A549 (cell line): ENCODE results near the gene RPA3. TPM values are rescaled to one million over a fixed set of nuclear protein-coding genes. Genes with fewer than 3 reads are reported as not detected.

Experiments used
- ATAC-seq, 2 experiments: fragments of 200-7000 bp in 1 of 2; fragments of >200 bp in 1 of 2; cut with Nextera tagmentation in 1 of 2; cut with Tn5 transposase in 1 of 2; 3 replicates each; pipeline versions ENCODE4 v1.8.0 to v1.9.1; 2018 to 2020; ENCODE audit warnings: mild to moderate bottlenecking in 1 of 2, moderate library complexity in 1 of 2
- CTCF ChIA-PET: fragments of 300-600 bp; sonication (Branson Sonifier 250); formaldehyde crosslinking; extraction: SDS; loops from one replicate; lab custom pipeline; 2021; ENCODE audit warnings: antibody characterized with exemption, inconsistent platforms; lab: Yijun Ruan, JAX
- POLR2A ChIA-PET: fragments of 350-600 bp; formaldehyde crosslinking; extraction: SDS; loops from one replicate; lab custom pipeline; 2021; ENCODE audit warnings: antibody characterized with exemption, inconsistent platforms; lab: Yijun Ruan, JAX
- DNase-seq, 2 experiments: peaks; one replicate each; pipeline versions ENCODE4 v3.0.0 to v3.0.0-alpha.2; 2011 to 2016; ENCODE audit warnings: low read depth in 1 of 2, low spot score in 1 of 2
- FAIRE-seq: peaks from 2 replicates; lab custom pipeline; 2011; peaks lifted over from hg19 to GRCh38; lab: Jason Lieb, UNC
- H3K27ac ChIP-seq, 2 experiments: fragments of >200 bp; sonication (Bioruptor Twin); formaldehyde crosslinking; 3 replicates each; pipeline ENCODE4 v1.5.1; 2016 to 2017
- H3K4me1 ChIP-seq: fragments of >200 bp; sonication (Bioruptor Twin); formaldehyde crosslinking; 3 replicates; pipeline ENCODE4 v1.6.1; 2016
- H3K4me2 ChIP-seq: fragments of >200 bp; sonication (Bioruptor Twin); formaldehyde crosslinking; 3 replicates; pipeline ENCODE4 v1.6.1; 2016
- H3K4me3 ChIP-seq: fragments of >200 bp; sonication (Bioruptor Twin); formaldehyde crosslinking; 3 replicates; pipeline ENCODE4 v1.5.1; 2016
- H3K9me3 ChIP-seq: fragments of >200 bp; sonication (Bioruptor Twin); formaldehyde crosslinking; 3 replicates; pipeline ENCODE4 v1.6.1; 2016
- ATOH8 ChIP-seq: fragments of 250-450 bp; sonication (Bioruptor Pico); IDR thresholded peaks from 2 replicates; pipeline ENCODE4 v1.5.0; 2020; ENCODE audit warnings: low read depth, mild to moderate bottlenecking, moderate library complexity
- CBX8 ChIP-seq: fragments of 200-600 bp; sonication (generic); IDR thresholded peaks from 2 replicates; pipeline ENCODE4 v1.6.1; 2016
- CHD2 ChIP-seq: fragments of 150-350 bp; IDR thresholded peaks from 2 replicates; pipeline ENCODE4 v1.6.1; 2014; ENCODE audit warnings: low read length; ENCODE audit not compliant: partially characterized antibody
- CHD4 ChIP-seq: fragments of 200-600 bp; sonication (generic); IDR thresholded peaks from 2 replicates; pipeline ENCODE4 v1.6.1; 2016; ENCODE audit warnings: antibody characterized with exemption, mild to moderate bottlenecking, borderline replicate concordance
- CTCF ChIP-seq: fragments of >200 bp; sonication (Bioruptor Twin); formaldehyde crosslinking; IDR thresholded peaks from 3 replicates; pipeline ENCODE4 v1.5.1; 2016
- EHMT2 ChIP-seq: fragments of 200-600 bp; sonication (generic); IDR thresholded peaks from 2 replicates; pipeline ENCODE4 v1.6.1; 2016; ENCODE audit warnings: antibody characterized with exemption, low read depth, mild to moderate bottlenecking, moderate library complexity
- ELK1 ChIP-seq: fragments of 150-350 bp; IDR thresholded peaks from 2 replicates; pipeline ENCODE4 v1.6.1; 2014; ENCODE audit warnings: low read depth, mild to moderate bottlenecking, low read length
- EP300 ChIP-seq, 2 experiments: fragments of >200 bp; sonication (Bioruptor Twin); formaldehyde crosslinking; IDR thresholded peaks; 2 replicates in 1 of 2; 3 replicates in 1 of 2; pipeline ENCODE4 v1.6.1; 2016 to 2017
- ESRRA ChIP-seq: fragments of 150-350 bp; IDR thresholded peaks from 2 replicates; pipeline ENCODE4 v1.6.1; 2014; ENCODE audit warnings: mild to moderate bottlenecking, low read length, borderline replicate concordance
- FOXS1 ChIP-seq: fragments of 250-450 bp; sonication (Bioruptor Pico); IDR thresholded peaks from 2 replicates; pipeline ENCODE4 v1.5.0; 2020; ENCODE audit warnings: mild to moderate bottlenecking, moderate library complexity
- GATA3 ChIP-seq: IDR thresholded peaks from 2 replicates; pipeline ENCODE4 v1.6.1; 2012; ENCODE audit warnings: borderline replicate concordance
- HMGXB4 ChIP-seq: fragments of 250-450 bp; sonication (Bioruptor Pico); IDR thresholded peaks from 2 replicates; pipeline ENCODE4 v1.5.0; 2021; ENCODE audit warnings: mild to moderate bottlenecking, moderate library complexity, borderline replicate concordance
- HOXA7 ChIP-seq: fragments of 250-450 bp; sonication (Bioruptor Pico); IDR thresholded peaks from 2 replicates; pipeline ENCODE4 v1.5.0; 2020; ENCODE audit warnings: mild to moderate bottlenecking, moderate library complexity
- HOXB5 ChIP-seq: fragments of 250-450 bp; sonication (Bioruptor Pico); IDR thresholded peaks from 2 replicates; pipeline ENCODE4 v1.5.0; 2020; ENCODE audit warnings: mild to moderate bottlenecking, moderate library complexity
- JUNB ChIP-seq: fragments of >200 bp; sonication (Bioruptor Twin); formaldehyde crosslinking; IDR thresholded peaks from 2 replicates; pipeline ENCODE4 v1.6.1; 2016
- PBX3 ChIP-seq: IDR thresholded peaks from 2 replicates; pipeline ENCODE4 v1.6.1; 2012
- PHF8 ChIP-seq: fragments of 200-600 bp; sonication (generic); IDR thresholded peaks from 2 replicates; pipeline ENCODE4 v1.6.1; 2016; ENCODE audit warnings: low read depth, mild to moderate bottlenecking, antibody characterized with exemption, moderate library complexity, borderline replicate concordance
- RAD21 ChIP-seq, 2 experiments: fragments of >200 bp in 1 of 2; sonication (Bioruptor Twin) in 1 of 2; formaldehyde crosslinking in 1 of 2; IDR thresholded peaks in 1 of 2; conservative IDR thresholded peaks in 1 of 2; 2 replicates in 1 of 2; 3 replicates in 1 of 2; pipeline ENCODE4 v1.6.1; 2012 to 2018; ENCODE audit warnings: inconsistent platforms in 1 of 2
- REST ChIP-seq: fragments of 200-600 bp; sonication (generic); IDR thresholded peaks from 2 replicates; pipeline ENCODE4 v1.6.1; 2016; ENCODE audit warnings: antibody characterized with exemption, mild to moderate bottlenecking, moderate library complexity
- RFX5 ChIP-seq: fragments of 450-650 bp; IDR thresholded peaks from 2 replicates; pipeline ENCODE4 v1.7.1; 2014; ENCODE audit warnings: antibody characterized with exemption, mild to moderate bottlenecking, moderate library complexity
- RNF2 ChIP-seq: fragments of 200-600 bp; sonication (generic); IDR thresholded peaks from 2 replicates; pipeline ENCODE4 v1.6.1; 2016; ENCODE audit warnings: low read depth, mild to moderate bottlenecking, antibody characterized with exemption, moderate library complexity, borderline replicate concordance
- WGBS: methylation state at CpG from one replicate; pipeline ENCODE4 v1.1.6; 2017; ENCODE audit errors: missing lambda C conversion rate; 5-methylcytosine and 5-hydroxymethylcytosine counted together
- polyA plus RNA-seq, 4 experiments: library from polyadenylated mRNA; depleted of rRNA in 3 of 4; stranded (reverse); fragments of >200 nt; fragmentation: RNase III in 1 of 4; extraction: RNeasy Plus Mini Kit Qiagen cat#74134 plus additional on column Dnase treatment in 1 of 4; gene quantifications; 2 replicates in 3 of 4; 3 replicates in 1 of 4; pipeline ENCODE4 v1.2.3, GENCODE V29; 2011 to 2017

RPA3 gene
- polyA plus RNA-seq, 2 of the 4 experiments (the other 2 are of a cell fraction): 95.1 to 129 TPM

- ChIA-PET CTCF (interaction anchor here (0.8 to 1.0 kb wide), 2 partner anchors 31 to 74 kb away, joined by 3 read pairs; partner anchors contain the start of gene RPA3), POLR2A (no interaction called here)
- no peak for FAIRE-seq
- TF ChIP-seq HOXA7 (CRISPR knock-in tag): no peak
- TF ChIP-seq EP300 (IDR thresholded peaks at IDR 0.05): no peak
- no peak for TF ChIP-seq HMGXB4 (CRISPR knock-in tag)
- TF ChIP-seq REST: no peak
- TF ChIP-seq CTCF: no peak
- TF ChIP-seq JUNB: no peak
- TF ChIP-seq ESRRA: no peak
- TF ChIP-seq CBX8: no peak
- no peak for TF ChIP-seq CHD4
- no peak for TF ChIP-seq PBX3
- TF ChIP-seq EHMT2: no peak
- no peak for TF ChIP-seq PHF8
- no peak for TF ChIP-seq CHD2
- Histone ChIP-seq H3K4me2 (no peak overlapping the region), H3K27ac (no peak overlapping the region), H3K9me3 (no peaks in the 10 kb centered on the region), H3K4me1 (no peaks in the 10 kb centered on the region; the same call in 2 of the 3 replicates), H3K4me3 (no peak overlapping the region)
- DNase-seq: no peak
- ATAC-seq: no peak
- 87% methylated on average over 1 of the region's 1 CpG for WGBS
Observed at GRCh38 chr7:7687800-7688199, 30.6 kb downstream of the RPA3 start.

- H3K9me3 ChIP-seq: no peaks in the 10 kb centered on the region
- no peak overlapping the region for H3K27ac ChIP-seq
- FAIRE-seq (no peak), ATAC-seq (no peak), DNase-seq (no peak)
- no peak overlapping the region for H3K4me3 ChIP-seq
- no peaks in the 10 kb centered on the region for H3K4me1 ChIP-seq
- ChIA-PET POLR2A (no interaction called here), CTCF (interaction anchor here (0.8 to 1.6 kb wide), 3 partner anchors 32 to 75 kb away, joined by 3 to 11 read pairs (median 3); partner anchors contain the start of gene RPA3)
- no peak overlapping the region for H3K4me2 ChIP-seq
- WGBS: 82% methylated on average over 2 of the region's 2 CpGs
- TF ChIP-seq RNF2: no peak
- no peak for TF ChIP-seq GATA3
- no peak for TF ChIP-seq HOXB5 (CRISPR knock-in tag)
- no peak for TF ChIP-seq ATOH8 (CRISPR knock-in tag)
- TF ChIP-seq ELK1: no peak
- no peak for TF ChIP-seq FOXS1 (CRISPR knock-in tag)
- no peak for TF ChIP-seq RAD21 (conservative IDR thresholded peaks at IDR 0.05 in 1 of 2, IDR thresholded peaks at IDR 0.05 in 1 of 2)
- no peak for TF ChIP-seq RFX5
- no peak for TF ChIP-seq JUNB
- TF ChIP-seq, all 56 proteins: peak for 0
Observed at GRCh38 chr7:7686811-7687508, 31.4 kb downstream of the RPA3 start.
